ENCODE data around the gene FBLN5. TPM values are rescaled to one million over a fixed set of nuclear protein-coding genes. Genes with fewer than 3 reads are reported as not detected.

Gene FBLN5
- total RNA-seq, 1 experiment from 2014 or later: 0.23 TPM

GRCh38 chr14:91985008-91985407 lies 37.5 kb upstream of the FBLN5 start:
- no TSS peak for BruUV-seq (replicated peaks)
- Histone ChIP-seq H3K9me3 (ENCODE audit: control insufficient read depth, insufficient read depth, low read depth, low read length) (no peaks in the 10 kb centered on the region), H3K27ac (ENCODE audit: low read length) (no peak overlapping the region), H3K36me3 (ENCODE audit: control insufficient read depth, insufficient read depth, low read length) (peaks cover 9% of the 10 kb centered on the region), H3K4me1 (ENCODE audit: control insufficient read depth, insufficient read depth, low read length) (no peaks in the 10 kb centered on the region), H3K27me3 (ENCODE audit: control insufficient read depth, insufficient read depth, low read length) (no peaks in the 10 kb centered on the region), H3K4me3 (ENCODE audit: low read depth in 2 of 2, low read length in 2 of 2) (no peak overlapping the region)
- intact Hi-C loops (cut with micrococcal nuclease; ENCODE audit: unreplicated experiment): no loop called here
- CTCF ChIA-PET: interaction anchor here (1.2 kb wide), 1 partner anchor 12 kb away, joined by 3 read pairs; no protein-coding TSS in a partner anchor
- TF ChIP-seq POLR2AphosphoS5 (IDR thresholded peaks at IDR 0.05; ENCODE audit: low read depth, low read length) (no peak), TCF7L2 (IDR thresholded peaks at IDR 0.05; ENCODE audit: low read depth, low read length) (no peak), REST (IDR thresholded peaks at IDR 0.05; ENCODE audit: insufficient read depth in 1 of 2, low read depth in 2 of 2, low read length in 1 of 2) (no peak), SIN3A (IDR thresholded peaks at IDR 0.05; ENCODE audit: borderline replicate concordance, insufficient read depth, low read depth, low read length) (no peak), CTCF (IDR thresholded peaks at IDR 0.05) (no peak)
- no peak for DNase-seq (ENCODE audit: low read depth, low spot score)
- no peak for ATAC-seq
- POLR2A ChIA-PET: no interaction called here
- in situ Hi-C loops (cut with HindIII; ENCODE audit: low pct_unique_long_range_greater_than_20kb, low sequenced_read_pairs): no loop called here

- H3K4me3 ChIP-seq (ENCODE audit: low read depth in 2 of 2, low read length in 2 of 2): no peak overlapping the region
- CTCF ChIA-PET: no interaction called here
- H3K27me3 ChIP-seq (ENCODE audit: control insufficient read depth, insufficient read depth, low read length): no peaks in the 10 kb centered on the region
- no peak for ATAC-seq
- DNase-seq (ENCODE audit: low read depth, low spot score): no peak
- no peaks in the 10 kb centered on the region for H3K9me3 ChIP-seq (ENCODE audit: control insufficient read depth, insufficient read depth, low read depth, low read length)
- peaks cover 7% of the 10 kb centered on the region for H3K36me3 ChIP-seq (ENCODE audit: control insufficient read depth, insufficient read depth, low read length)
- no peak for TF ChIP-seq POLR2AphosphoS5 (IDR thresholded peaks at IDR 0.05; ENCODE audit: low read depth, low read length)
- no peak for TF ChIP-seq CTCF (IDR thresholded peaks at IDR 0.05)
- no peak for TF ChIP-seq SIN3A (IDR thresholded peaks at IDR 0.05; ENCODE audit: borderline replicate concordance, insufficient read depth, low read depth, low read length)
- no peak for TF ChIP-seq REST (IDR thresholded peaks at IDR 0.05; ENCODE audit: insufficient read depth in 1 of 2, low read depth in 2 of 2, low read length in 1 of 2)
- no peak for TF ChIP-seq TCF7L2 (IDR thresholded peaks at IDR 0.05; ENCODE audit: low read depth, low read length)
- BruUV-seq (replicated peaks): no TSS peak
- POLR2A ChIA-PET: no interaction called here
- intact Hi-C loops (cut with micrococcal nuclease; ENCODE audit: unreplicated experiment) (no loop called here), in situ Hi-C loops (cut with HindIII; ENCODE audit: low pct_unique_long_range_greater_than_20kb, low sequenced_read_pairs) (no loop called here)
- H3K4me1 ChIP-seq (ENCODE audit: control insufficient read depth, insufficient read depth, low read length): no peaks in the 10 kb centered on the region
- H3K27ac ChIP-seq (ENCODE audit: low read length): no peak overlapping the region
Measured at GRCh38 chr14:91983588-91983987, 36.1 kb upstream of the FBLN5 start.

Data from Panc1 (cell line).